Fibroblast of skin of scalp (primary cell): ENCODE measurements around the gene ID3.

Experiments
- DNase-seq: peaks from one replicate; pipeline ENCODE4 v3.0.0-alpha.2; 2013

The ID3 gene

DNA sequence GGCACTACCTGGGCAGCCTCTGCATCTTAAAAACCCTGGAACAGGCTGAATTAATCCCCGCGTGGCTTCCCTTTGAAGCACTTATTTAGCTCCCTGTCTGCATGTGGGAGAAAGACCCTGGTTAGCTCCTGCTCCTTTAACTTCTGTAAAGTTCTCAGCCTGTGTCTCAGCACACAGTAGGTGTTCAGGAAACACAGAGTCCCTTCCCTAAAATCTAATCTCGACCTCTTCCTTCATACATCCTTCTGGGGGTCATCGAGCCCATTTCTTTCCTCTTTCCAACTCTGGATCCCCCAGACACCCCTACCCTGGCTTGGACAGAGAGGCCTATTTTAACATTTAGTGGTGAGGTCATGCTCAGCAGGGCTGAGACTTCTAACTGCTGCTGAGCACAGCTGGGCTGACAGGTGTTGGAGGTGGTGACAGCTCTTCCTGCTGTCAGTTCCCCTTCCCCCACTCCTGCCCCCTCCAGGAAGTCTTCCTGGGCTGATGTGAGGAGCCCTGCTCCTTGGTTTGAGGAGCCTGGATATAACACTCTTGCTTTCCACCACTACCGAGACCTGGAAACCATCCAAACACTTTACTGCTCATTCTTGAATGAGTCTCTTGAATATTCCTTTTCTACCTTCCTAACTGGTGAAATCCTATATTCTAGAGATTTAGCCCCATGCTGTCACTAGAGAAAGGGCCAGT, 33.6 kb downstream of the ID3 start:
- DNase-seq: no peak

DNA sequence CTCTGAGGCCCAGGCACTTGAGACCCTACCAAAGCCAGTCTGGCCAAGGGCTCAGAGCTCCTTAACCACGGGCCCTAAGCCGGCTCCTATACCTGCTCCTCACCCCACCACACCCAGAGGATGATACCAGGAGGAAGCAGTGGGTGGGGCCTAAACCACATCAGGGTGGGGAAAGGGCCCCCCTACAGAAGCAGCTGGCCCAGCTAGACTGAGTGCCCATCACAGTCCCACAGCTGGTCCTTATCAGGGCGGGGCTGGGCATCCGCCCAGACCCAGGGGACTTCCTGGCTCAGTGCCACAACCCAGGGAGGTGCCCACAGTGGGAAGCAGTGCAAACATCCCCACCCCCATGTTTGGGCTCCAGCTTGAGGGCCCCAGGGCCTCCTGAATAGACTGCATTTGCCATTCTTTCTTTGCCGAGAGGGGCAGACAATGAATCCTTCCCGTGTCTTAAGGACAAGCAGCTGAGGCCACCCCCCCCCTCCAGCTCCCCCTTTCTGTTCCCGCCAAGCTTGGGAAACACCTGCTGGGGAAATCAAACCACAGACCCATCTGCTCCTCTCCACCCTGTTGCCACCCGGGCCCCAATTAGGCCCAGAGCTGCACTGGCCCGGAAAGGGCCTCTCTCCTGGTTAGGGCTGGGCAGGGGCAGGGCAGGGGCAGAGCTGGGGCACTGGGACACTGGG, 34.4 kb downstream of the ID3 start:
- DNase-seq: no peak

DNA sequence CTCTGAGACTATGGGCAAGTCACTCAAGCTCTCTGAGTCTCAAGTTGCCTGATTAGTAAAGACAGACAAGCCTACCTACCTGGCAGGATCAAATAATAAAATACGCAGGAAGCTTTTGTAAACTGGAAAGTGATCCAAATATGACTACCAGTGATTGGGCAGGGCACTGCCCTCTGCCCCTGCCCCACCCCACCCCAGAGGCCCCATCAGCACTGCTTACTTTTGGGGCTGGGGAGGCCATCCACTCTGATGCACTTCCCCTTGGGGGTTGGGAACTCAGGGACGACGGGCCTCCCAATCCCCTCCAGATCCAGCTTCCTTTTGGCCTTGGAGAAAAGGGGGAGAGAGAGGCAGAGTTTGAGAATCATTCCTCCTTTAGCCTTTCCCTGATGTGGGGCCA, 35.1 kb downstream of the ID3 start:
- no peak for DNase-seq

DNA sequence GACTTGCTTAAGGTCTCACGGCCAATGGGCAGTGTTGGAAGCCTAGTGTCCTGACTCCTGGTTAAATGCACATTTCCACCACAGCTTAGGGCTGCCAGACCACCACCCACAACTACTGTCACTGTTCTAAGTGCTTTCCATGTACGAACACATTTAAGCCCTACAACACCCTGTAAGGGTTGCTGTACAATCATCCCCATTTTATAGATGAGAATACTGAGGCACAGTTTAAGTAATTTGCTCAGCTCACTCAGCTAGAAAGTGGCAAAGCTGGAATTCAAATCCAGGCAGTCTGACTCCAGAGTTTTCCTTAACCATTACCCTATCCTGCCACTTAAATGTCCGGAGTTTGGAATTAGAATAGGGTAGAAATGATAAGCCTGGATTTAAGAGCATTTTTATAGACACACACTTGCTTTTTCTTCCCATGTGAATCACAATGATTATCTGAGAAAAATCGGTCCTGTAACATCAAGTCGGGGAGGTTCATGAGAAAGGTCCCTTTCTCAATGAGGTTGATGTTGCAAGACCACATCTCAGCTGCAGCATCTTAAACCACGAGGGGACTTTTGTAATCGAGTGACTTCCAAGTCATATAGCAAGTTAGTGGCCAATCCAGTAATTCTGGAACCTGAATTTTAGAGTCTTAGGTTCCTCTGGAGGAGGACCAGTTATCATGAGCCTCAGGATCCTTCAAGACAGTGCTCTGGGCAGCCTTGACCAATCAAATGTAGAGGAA, 36.9 kb downstream of the ID3 start:
- no peak for DNase-seq

DNA sequence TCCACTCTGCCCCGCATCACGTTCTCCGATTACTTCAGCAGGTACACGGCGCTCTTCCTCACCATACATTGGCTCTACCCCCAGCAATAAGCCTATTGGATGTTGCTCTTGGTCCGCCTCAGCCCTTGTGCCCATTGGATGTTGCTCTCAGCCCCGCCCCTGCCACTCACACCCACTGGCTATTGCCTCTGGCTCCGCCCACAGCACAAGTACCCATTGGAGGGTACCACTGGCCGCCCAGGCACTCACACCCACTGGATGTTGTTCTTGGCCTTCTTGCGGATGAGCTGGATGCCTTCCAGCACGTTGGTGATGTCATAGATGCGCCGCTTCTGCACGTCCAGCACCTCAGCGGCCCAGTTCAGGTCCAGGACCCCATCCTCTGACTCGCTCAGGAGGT, 37.7 kb downstream of the ID3 start:
- no peak for DNase-seq

DNA sequence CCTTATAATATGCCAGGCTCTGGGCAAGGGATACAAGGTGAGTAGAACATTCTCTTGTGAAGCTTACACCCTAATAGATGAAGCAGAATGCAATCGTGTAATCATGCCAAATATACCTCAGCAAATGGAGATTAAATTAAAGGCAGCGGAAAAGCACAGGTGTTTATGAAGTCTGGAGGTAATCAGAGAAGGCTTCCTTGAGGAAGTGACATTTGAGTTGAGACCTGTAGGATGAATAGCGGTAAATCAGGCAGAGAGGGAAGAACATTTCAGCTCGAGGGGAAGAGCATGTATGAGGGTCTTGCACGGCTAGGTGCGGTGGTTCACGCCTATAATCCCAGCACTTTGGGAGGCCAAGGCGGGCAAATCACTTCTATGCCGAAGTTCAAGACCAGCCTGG, 41.7 kb downstream of the ID3 start:
- DNase-seq: no peak

DNA sequence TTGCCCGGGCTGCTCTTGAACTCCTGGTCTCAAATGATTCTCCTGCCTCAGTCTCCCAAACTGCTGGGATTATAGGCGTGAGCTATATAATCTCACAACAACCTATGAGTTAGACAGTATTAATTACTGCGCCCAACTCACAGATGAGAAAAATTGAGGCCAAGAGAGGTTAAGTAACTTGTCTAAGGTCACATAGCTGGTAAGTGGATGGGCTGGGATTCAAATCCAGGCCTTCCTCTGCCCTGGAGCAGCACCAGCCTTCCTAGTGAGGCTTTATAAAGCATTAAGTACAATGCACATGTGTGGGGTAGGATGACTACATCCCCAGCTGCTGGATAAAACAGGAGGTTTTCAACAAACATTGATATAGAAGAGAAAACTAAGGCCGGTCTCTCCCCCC, 43.4 kb downstream of the ID3 start:
- DNase-seq: no peak

DNA sequence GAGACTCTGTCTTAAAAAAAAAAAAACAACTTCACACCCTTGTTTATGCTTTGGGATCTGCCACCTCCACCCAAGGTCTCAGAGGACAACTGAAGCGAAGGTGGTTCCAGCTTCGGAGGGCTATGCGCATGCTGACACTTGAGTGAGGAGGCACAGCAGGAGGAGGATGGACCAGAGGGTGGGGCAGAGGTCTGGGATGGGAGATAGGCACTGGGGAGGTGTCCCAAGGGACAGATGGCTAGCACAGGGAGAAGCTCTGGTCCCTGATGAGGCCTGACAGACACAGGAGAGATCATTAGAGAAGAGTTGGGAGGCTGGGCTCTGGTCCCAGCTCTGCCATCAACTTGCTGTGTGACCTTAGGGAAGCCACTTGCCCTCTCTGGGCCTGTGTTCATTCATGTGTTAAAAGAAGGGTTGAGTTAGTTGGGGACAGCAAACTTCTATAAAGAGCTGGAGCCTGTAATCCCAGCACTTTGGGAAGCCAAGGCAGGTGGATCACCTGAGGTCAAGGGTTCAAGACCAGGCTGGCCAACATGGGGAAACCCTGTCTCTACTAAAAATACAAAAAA, 45.1 kb downstream of the ID3 start:
- no peak for DNase-seq

DNA sequence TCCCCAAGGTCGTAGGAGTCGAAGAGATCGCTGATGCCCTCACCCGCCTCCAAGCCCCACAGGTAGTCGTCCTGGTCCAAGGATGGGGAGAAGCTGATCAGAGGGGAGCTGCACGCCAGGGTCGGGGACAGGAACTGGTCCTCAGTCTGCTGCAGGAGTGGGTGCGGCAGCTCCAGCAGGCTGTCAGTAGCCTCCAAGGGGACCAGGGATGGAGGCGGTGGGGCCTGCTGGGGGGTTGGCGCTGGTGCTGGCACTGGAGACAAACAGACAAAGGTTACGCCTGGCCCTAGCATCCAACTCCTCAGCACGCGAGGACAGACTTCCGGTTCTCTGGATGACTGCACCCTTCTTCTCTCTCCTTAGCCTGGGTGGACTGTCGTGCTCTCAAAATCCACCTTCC, 49.4 kb downstream of the ID3 start:
- DNase-seq: no peak
